ENCODE measurements around the gene TSBP1.

TSBP1 gene

DNA sequence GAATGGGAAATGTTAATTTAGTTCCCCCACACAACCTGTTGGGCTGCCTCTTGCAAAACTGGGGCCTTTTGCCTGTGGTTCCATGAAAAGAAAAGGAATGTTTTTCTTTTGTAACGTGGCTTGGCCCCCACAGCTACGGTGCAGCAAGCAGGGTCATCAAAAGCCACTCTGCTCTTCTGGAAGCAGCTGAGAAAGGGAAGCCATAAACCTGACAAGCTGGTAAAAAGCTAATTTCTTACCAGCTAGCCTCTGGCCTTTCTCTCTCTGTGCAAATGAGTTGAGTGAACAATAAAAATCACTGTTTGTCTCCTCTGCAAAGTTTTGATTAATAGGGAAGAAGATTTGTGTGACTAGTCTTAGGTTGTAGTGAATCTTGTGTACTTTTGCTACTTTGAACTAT is 124.3 kb downstream of the TSBP1 start:
- TF ChIP-seq, protein P1, sequence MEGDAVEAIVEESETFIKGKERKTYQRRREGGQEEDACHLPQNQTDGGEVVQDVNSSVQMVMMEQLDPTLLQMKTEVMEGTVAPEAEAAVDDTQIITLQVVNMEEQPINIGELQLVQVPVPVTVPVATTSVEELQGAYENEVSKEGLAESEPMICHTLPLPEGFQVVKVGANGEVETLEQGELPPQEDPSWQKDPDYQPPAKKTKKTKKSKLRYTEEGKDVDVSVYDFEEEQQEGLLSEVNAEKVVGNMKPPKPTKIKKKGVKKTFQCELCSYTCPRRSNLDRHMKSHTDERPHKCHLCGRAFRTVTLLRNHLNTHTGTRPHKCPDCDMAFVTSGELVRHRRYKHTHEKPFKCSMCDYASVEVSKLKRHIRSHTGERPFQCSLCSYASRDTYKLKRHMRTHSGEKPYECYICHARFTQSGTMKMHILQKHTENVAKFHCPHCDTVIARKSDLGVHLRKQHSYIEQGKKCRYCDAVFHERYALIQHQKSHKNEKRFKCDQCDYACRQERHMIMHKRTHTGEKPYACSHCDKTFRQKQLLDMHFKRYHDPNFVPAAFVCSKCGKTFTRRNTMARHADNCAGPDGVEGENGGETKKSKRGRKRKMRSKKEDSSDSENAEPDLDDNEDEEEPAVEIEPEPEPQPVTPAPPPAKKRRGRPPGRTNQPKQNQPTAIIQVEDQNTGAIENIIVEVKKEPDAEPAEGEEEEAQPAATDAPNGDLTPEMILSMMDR (IDR thresholded peaks at IDR 0.05; ENCODE audit: insufficient read depth, low read length, poor library complexity, severe bottlenecking), result no peak
- no peak overlapping the region for H3K4me3 ChIP-seq (replicated peaks; ENCODE audit: low read depth, low read length)
- DNase-seq (ENCODE audit: extremely low read depth, insufficient read length), result no peak

DNA sequence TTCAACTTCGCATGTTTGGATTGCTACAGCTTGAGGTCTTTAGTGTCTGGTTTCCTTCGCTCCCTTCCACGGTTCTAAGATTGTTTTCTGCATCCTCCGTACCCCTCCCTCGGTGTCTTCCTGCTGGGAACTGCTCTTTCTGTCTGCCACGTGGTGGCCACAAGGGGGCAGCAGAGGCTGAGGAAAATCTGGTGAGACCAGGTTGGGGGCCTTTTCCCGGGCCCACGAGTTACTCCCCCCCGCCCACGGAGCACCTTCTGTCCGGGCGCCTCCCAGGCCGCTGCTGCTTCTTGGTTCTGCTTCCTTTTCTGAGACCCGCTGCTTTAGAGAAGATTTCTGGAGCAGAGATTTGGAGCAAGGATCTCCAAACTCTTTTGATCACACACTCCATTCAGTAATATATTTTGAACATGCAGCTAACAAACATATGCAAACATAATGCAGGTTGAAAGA is 126.7 kb downstream of the TSBP1 start:
- Histone ChIP-seq H3K27me3 (replicated peaks; ENCODE audit: control insufficient read depth, insufficient read depth, low read length) (no peaks in the 10 kb centered on the region), H3K4me3 (replicated peaks; ENCODE audit: low read depth, low read length) (no peak overlapping the region), H3K36me3 (ENCODE audit: control insufficient read depth, insufficient read depth, low read length) (no peaks in the 10 kb centered on the region)
- TF ChIP-seq, protein P1 (IDR thresholded peaks at IDR 0.05; ENCODE audit: insufficient read depth, low read length, poor library complexity, severe bottlenecking), result peak; percentile 90
- DNase-seq (ENCODE audit: extremely low read depth, insufficient read length), result peak; percentile 60

More for the DNA sequence above, 124.3 kb downstream of the TSBP1 start:
- Histone ChIP-seq H3K27me3 (replicated peaks; ENCODE audit: control insufficient read depth, insufficient read depth, low read length) (no peaks in the 10 kb centered on the region), H3K36me3 (ENCODE audit: control insufficient read depth, insufficient read depth, low read length) (no peaks in the 10 kb centered on the region)

DNA sequence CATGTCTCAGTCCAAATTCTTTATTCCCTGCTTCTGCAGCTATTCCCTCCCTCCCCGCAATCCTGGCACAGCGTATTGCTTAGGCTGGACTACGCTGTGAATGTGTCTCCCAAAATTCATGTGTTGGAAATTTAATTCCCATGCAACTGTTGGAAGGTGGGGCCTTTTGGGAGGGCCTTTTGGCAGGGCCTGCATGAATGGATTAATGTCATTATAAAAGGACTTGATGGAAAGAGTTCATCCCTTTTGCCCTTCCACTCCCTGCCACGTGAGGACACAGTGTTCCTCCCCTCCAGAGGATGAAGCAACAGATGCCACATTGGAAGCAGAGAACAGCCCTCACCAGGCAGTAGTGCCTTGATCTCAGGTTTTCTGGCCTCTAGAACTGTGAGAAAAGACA is 127.4 kb downstream of the TSBP1 start:
- H3K4me3 ChIP-seq (replicated peaks; ENCODE audit: low read depth, low read length), result no peak overlapping the region
- TF ChIP-seq, protein P1 (IDR thresholded peaks at IDR 0.05; ENCODE audit: insufficient read depth, low read length, poor library complexity, severe bottlenecking), result no peak
- no peaks in the 10 kb centered on the region for H3K36me3 ChIP-seq (ENCODE audit: control insufficient read depth, insufficient read depth, low read length)
- no peak for DNase-seq (ENCODE audit: extremely low read depth, insufficient read length)
- no peaks in the 10 kb centered on the region for H3K27me3 ChIP-seq (replicated peaks; ENCODE audit: control insufficient read depth, insufficient read depth, low read length)

Measured in GM06990 (cell line).